ENCODE results near the gene RANBP9.

RANBP9 gene

DNA sequence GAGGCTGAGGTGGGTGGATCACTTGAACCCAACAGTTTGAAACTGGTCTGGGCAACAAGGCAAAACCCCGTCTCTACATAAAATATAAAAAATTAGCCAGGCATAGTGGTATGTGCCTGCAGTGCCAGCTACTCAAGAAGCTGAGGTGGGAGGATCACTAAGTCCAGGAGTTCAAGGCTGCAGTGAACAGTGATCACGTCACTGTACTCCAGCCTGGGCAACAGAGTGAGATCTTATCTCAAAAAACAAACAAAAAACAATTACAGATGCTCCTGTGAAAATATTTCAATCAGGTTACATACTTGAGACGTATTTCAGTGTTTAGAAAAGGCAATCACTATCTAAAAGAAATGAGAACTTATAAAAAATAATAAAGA lies 33.8 kb downstream of the RANBP9 start:
- DNase-seq, result no peak

DNA sequence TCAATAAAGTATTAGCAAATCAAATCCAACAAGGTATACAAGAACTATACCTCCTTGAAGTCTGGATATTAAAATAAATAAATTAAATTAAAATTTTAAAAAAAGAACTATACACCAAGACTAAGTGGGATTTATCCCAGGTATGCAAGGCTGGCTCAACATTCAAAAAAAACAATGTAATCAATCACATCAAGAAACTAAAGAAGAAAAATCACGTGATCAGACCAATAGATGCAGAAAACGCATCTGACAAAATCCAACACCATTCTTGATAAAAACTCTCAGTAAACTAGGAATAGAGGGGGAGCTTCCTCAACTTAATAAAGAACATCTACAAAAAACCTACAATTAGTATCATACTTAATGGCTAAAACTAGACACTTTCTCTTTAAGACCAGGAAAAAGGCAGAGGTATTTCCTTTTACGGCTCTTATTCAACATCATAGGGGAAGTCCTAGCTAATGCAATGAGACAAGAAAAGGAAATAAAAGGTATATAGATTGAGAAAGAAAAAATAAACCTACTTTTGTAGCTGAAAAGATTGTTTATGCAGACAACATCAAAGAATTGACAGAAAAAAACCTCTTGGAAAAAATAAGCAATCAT lies 35.0 kb downstream of the RANBP9 start:
- DNase-seq, result no peak

DNA sequence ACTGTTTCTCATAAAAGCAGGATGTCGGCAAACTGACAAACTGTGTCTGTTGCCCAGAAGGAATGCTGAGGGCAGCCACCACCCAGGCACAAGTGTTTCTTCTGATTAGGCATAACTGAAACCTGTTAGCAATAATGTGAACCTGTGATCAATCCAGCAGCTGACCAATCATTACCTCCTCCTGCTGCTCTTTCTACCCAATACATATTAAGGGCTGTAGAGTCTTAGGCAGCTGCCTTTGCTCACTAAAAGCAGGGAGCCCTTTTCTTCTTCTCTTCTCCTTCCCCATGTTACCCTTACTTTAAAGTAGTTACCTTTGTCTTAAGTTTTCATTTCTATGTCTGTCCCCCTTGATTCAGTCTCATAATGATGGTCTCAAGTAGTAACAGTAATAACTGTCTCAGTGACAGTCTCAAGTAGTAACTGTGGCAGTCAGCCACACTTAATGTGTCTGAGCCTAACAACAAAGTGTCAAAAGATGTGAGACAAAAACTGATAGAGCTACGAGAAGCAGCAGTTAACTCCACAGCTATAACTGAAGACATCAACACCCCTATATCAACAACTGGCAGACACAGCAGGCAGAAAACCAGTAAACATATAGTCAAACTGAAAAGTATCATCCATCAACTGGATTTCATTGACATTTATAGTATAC lies 37.0 kb downstream of the RANBP9 start:
- DNase-seq, result no peak

DNA sequence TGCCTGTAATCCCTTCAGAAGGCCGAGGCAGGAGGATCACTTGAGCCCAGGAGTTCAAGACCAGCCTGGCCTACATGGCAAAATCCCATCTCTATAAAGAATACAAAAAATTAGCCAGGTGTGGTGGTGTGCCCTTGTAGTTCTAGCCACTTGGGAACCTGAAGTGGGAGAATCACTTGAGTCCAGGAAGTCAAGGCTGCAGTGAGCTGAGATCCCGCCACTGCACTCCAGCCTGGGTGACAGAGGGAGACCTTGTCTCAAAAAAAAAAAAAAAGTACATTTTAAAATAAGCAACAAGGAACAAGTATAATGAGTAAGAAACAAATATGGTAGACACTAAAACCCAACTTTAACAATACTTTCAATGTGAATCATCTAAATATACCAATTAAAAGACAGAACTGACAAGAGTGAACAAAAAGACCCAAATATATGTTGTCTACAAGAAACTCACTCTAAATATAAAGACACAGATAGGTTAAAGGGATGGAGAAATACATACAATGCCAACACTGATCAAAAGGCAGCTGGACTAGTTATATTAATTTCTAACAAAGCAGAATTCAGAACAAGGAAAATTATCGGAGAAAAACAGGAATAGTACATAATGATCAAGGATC lies 37.7 kb downstream of the RANBP9 start:
- no peak for DNase-seq

DNA sequence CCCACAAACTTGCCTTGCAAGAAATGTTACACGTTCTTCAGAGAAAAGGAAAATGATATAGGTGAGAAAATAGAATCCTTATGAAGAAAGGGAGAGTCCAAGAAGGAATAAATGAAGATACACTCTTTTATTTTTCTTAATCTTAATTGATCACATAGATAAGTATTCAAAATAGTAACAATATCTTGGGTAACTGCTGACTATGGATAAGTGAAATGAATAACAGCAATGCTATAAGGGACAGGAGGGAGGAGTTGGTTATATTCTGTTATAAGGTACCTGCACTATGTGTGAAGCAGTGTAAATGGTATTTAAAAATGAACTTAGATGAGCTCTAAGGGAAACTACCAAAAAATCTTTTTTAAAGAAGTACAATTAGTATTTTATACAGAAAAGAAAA lies 38.3 kb downstream of the RANBP9 start:
- DNase-seq, result no peak

DNA sequence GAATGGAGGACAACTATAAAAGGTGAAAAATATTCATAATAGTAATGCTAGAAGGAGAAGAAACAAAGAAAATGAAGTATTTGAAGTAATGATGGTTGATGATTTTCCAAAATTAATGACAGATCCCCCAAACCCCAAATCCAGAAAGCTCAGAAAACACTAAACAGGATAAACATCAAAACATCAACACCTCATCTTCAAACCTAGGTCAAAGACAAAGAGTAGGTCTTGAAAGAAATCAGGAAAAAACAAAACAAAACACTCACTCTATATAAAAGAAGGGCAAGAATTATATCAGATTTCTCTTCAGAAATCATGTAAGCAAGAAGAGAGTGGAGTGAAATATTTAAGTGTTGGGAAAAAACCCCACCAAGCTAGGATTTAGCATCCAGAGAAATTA lies 38.7 kb downstream of the RANBP9 start:
- DNase-seq, result no peak

DNA sequence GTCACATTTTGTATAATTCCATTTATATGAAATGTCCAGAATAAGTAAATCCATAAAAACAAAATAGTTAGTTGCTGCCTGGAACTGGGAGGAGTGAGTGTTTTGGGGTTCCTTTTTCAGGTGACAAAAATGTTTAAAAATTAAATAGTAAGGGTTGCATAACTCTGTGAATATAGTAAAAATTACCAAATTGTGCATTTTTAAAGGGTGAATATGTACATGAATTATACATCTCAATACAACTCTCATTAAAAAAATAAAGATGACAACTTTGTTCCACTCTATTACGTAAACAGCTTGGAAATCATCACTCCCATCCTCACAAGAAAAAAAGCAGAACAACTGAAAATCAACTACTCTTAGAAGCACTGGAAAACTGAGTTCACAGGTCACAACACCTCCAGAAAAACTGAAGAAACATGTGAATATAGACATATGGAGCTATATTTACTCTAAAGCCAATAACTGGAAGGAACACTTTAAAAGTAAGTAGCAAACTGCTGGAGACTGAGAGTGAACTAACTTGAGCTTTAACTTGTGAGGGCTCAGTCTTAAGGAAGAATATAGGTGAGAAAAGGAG lies 40.0 kb downstream of the RANBP9 start:
- DNase-seq, result no peak

DNA sequence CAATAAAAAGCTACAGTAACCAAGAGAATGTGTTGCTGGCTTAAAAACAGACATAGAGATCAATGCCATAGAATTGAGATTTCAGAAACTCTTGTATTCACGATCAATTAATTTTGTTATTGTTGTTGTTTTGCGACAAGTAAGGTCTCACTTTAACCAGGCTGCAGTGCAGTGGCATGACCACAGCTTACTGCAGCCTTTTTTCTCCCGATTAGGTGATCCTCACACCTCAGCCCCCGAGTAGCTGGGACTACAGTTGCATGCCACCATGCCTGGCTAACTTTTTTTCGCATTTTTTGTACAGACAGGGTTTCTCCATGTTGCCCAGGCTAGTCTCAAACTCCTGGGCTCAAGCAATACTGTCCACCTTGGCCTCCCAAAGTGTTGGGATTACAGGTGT lies 42.2 kb downstream of the RANBP9 start:
- DNase-seq, result no peak

DNA sequence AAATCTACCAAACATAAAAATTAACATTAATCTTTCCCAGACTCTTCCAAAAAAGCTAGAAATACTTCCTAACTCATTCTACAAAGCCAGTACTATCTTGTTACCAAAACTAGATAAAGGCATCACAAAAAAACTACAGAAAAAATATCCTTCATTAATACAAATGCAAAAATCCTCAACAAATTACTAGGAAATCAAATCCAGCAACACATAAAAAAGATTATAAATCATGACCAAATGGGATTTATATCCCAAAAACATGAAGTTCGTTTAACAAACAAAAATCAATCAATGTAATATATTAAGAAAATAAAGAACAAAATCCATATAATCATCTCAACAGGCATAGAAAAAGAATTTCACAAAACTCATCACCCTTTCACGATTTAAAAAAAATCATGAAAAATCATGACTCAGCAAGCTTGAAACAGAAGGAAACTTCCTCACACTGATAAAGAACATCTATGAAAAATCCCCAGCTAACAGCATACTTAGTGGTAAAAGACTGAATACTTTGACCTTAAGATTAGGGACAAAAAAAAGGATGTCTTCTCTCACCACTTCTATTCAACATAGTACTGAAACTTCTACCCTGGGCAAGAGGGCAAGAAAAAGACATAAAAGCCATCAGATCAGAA lies 43.2 kb downstream of the RANBP9 start:
- no peak for DNase-seq

DNA sequence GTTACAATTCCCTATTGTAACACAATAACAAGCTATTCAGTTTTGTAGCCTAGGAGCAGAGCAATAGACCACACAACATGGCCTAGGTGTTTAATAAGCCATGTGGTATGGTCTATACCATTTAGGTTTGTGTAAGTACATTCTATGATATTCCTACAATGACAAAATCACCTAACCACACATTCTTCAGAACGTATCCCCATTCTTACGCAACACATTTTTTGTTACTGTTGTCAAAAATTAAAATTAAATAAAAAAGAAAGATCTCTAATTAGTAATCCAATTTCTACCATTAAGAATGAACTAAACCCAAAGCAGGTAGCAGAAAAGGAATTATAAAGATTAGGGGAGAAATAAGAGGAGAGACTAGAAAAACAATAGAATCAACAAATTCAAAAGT lies 44.0 kb downstream of the RANBP9 start:
- DNase-seq, result no peak

DNA sequence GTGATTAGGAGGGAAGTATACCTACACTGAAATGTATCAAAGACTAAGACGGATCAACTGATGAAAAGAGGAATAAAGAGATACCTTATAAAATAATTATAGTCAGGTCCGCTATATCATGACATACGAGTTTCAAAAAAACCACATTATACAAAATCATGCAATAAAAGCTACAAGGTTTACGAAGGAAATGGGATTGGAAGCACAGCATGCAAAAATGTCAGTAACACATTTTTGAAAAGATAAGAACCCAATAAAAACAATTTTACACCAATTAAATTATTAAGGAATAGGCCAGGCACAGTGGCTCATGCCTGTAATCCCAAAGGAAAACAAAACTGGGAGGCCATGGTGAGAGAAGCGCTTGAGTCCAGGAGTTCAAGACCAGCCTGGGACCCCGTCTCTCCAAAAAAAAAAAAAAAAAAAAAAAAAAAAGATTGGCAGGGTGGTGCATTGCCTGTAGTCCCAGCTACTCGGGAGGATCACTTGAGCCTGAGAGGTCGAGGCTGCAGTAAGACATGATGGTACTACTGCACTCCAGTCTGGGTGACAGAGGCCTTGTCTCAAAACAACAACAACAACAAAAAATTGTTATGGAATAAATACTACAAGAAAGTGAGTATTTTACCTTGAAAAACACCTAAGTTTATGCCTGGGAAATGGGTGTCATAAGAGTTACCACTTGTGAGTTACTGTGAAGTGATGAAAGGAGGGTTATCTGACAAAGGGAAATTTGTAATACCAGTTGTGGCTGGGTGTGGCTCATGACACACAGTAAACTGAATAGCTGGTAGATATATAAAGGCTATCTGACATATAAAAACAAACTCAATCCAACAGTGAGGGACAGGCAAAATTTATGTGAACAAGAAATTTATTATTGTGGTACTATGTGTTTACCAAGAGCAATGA lies 45.2 kb downstream of the RANBP9 start:
- DNase-seq, result no peak

DNA sequence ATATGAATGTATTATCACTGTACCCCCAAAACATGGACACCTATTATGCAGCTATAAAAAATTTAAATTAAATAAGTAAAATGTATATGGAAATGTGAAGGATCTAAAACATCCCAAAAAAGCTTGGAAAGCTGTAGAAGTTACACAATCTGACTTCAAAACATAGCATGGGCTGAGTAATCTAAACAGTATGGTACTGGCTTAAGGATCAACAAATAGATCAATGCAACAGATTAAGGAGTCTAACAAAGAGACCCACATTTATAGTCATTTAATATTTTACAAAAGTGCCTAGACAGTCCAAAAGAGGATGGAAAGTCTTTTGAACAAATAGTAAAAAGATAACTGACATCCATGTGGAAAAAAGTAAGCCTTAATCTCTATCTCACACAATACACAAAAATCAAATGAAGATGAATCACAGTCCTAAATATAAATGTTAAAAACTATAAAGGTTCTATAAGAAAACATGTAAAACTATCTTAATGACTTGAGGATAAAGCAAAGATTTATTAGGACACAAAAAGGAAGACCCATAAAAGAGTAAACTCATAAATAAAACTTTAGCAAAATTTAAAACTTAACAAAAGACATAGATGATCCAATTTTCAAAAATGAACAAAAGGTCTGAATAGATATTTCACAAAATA lies 46.8 kb downstream of the RANBP9 start:
- no peak for DNase-seq

DNA sequence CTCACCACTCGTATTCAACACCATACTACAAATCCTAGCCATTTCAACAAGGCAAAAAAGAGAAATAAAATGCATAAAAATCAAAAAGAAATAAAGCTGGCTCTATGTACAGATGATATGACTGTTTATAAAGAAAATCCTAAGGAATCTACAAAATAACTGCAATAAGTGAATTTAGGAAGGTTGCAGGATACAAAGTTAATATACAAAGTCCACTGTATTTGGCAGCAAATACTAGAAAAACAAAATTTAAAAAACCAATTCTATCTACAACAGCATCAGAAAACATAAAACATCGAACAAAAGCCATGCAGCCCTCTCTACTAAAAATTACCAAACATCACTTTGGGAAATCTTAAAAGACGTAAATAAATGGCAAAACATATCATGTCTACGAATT lies 47.6 kb downstream of the RANBP9 start:
- no peak for DNase-seq

DNA sequence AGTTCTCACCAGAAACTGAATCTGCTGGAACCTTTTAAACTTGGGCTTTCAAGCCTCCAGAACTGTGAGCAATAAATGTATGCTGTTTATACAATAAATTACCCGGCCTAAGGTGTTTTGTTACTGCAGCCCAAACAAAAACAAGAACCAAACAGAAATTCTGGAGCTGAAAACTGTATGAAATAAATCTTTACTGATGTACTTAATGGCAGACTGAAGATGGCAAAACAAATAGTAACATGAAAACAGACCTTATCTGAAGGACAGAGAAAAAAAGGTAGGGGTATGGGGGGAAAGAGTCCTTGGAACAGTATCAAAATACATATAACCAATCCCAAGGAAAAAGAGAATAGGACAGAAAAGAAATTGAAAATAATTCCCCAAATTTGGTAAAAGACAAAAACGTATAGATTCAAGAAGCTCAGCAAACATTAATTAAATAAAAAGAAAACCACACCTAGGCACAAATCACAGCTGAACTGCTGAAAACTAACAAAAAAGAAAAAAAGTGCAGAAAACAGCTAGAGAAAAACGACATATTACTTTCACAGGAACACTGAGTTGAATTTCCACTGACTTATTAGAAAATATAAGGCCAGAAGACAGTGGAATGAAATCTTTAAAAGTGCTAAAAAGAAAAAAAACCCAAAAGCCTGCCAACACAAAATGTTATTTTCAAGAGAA lies 48.8 kb downstream of the RANBP9 start:
- DNase-seq, result no peak

DNA sequence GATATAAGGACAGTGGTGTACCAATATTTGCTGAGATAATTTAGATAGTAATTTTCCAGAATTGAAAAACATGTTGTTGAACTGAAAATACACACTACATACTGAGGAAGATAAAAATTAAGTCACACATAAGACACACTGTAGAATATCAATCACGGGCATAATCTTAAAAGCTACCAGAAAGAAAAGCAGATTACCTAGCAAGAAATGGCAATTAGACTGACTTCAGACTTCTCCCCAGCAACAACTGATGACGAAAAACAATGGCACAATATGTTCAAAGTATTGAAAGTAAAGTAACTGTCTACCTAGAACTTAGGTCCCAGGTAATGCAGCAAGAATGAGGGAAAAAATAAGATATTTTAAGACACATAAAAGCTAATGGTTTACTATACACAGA lies 50.0 kb downstream of the RANBP9 start:
- no peak for DNase-seq

DNA sequence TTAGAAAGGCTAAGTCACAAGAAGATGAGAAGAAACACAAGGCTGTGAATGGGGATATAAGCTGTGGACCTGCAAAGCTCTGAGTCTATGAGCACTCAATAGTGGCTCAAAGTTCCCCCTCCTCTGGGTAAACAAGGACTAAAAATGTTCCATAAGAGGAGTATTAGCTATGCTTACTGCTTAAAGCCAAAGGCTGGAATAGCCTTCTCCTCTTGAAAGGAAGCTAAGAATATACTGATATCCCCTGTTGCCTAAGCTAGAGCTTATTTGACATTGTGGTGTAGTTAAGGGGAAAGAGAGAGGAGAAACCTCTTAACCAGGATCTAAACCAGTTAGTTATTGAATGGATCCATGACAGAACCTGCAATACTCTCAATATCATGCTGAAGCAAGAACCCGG lies 50.7 kb downstream of the RANBP9 start:
- DNase-seq, result no peak

DNA sequence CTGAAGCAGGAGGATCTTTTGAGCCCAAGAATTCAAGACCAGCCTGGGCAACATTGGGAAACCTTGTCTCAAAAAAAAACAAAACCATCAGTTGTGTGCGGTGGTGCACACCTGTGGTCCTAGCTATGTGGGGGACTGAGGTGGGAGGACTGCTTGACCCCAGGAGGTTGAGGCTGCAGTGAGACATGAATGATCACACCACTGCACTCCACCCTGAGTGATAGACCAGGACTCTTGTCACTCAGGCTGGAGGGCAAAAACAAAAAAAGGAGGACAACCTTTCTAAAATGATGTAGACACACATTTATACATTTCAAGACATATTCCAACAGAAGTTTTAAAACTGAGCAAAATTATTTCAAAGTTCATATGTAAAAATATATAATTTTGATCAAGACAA lies 51.4 kb downstream of the RANBP9 start:
- DNase-seq, result no peak

DNA sequence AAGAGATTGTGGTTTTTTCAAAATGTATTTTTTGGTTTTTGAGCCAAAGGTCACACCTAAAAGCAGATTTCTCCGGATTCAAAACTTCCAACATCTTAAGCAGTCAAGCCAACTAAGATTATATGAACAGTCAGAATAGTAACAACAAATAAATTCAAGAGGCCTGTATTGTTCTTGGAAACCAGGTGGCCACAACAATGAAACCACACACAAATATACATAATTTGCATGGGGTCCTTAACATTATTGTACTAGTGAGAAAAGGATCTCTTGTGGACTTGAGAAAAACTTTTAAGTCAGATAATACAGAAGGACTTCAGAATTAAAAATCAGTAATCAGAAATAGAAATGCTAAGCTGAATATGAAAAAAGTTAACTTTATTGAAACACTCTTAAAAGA lies 55.9 kb downstream of the RANBP9 start:
- DNase-seq, result no peak

DNA sequence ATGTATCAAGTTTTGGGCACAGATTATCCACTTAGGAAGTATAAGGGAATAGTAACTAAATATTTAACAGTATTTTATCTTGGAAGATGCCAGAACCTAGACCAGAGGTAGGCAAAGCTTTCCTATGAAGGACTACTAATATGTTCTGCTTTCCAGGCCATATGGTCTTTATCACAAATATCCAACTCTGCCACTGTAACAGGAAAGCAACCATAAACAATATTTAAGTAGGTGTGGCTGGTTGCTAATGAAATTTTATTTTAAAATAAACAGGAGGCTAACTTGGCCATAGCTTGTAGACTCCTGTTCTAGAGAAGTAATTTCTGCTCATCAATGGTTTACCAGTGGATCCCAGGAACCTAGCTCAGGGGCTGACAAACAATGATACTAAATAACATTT lies 57.1 kb downstream of the RANBP9 start:
- no peak for DNase-seq

DNA sequence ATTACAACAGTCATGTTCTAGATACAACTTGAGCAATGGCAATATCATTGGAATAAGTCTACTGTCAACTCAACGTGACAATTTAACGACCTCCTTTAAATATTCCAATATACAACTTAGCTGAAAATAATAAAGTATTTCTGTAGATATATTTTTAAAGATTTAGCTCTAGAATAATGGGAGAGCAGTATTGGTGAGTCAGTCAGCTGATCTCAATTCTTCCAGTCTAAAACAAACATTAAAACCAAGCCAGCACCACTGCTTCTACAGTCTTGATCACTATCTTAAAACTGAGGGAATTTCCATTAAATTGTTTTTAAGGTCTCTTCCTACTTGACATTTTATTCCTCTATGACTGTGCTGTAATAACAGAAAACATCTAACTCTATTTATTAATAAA lies 58.3 kb downstream of the RANBP9 start:
- DNase-seq, result no peak

DNA sequence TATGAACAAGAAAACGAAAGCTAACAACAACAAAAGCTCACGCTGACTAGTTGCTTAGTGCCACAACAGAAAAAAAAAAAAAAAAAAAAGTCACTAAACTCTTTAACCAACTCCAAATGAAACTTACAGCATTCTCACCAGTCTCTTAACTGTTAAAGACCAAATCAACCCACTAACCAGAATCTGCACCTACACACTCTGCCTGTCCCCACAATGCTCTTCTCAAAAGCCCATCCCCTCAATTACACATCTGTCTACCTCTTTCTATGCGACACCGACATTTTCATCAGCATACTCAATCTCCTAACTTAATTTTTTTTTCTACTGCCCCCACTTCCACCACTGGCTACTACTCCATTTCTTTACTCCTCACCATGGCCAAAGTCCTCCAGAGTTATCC lies 62.2 kb downstream of the RANBP9 start:
- no peak for DNase-seq

DNA sequence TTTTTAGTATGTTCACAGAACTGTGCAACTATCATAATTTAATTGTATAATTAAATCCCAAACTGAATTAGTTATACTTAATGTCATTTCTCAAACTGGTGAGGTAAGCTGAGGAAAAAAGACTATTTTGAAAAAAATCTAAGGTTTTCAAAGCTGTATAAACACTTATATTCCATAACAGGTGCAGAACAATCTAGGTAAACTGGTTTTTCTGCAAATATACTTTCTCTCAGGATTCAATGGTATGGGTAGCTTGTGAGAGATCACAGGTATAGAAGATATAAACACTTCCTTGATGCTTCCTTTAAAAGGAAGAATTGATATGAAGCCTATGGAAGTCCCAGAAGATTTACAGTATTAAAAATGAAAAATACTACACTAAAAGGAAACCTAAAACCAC lies 62.8 kb downstream of the RANBP9 start:
- DNase-seq, result no peak

All from effector CD8-positive, alpha-beta T cell (primary cell).